ENCODE data around the gene IDH3B.

IDH3B gene

DNA sequence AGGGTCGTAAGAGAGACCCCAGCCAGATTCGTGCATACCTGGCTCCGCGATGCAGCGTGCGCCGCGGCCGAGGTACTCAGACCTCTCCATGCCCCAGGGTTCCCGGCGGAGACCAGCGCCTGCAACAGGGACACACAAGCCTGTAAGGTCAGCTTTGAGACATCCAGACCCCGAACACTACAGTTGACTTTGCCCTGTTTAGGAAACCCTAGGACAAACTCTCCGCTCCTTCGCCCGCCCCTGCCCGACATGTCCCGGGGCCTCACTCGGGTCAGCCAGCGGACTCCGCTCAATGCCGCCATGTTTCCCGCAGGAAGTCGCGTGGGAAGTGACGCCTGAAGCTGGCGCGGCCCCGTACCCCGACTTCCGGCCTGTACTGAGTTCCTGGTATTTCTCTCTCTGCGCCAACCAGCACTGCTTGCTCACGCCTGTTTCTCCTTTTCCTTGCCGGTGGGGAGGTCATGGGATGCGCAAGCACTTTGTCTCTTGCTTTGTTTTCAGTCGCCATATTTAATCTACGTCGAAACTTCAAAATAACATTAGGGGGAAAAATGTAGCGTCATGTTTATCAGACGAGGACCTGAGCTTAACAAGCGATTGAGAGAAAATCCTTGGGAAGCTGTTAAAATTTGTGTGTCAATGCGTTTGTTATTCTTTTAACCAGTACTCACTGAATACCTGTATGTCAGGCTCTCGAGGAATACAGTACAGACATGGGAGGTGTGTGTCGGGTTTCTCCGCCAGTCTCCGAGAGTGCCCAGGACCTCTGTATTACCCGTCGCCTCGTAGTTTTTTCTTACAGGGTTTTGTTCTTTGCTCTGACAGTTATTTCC is at the start of gene IDH3B:
IDH3B (minus strand) TSS at position 330 of the 833 bp plus-strand sequence; CDS start at position 302, 28 bp downstream.
- DNase-seq (ENCODE audit: low read depth, low spot score) = peak; percentile 88
- Histone ChIP-seq H3K9ac (ENCODE audit: insufficient read length, low read depth) (peak within 1 kb of the TSS; percentile 88), H3K9me3 (ENCODE audit: insufficient read depth, low read length) (no peaks in the 10 kb centered on the region), H3K27me3 (ENCODE audit: insufficient read depth, insufficient read length) (no peaks in the 10 kb centered on the region), H3K4me3 (ENCODE audit: insufficient read length, low read depth) (peak within 1 kb of the TSS; percentile 85), H3K4me1 (ENCODE audit: insufficient read depth, insufficient read length) (peaks cover 4% of the 10 kb centered on the region), H3K36me3 (ENCODE audit: insufficient read depth, insufficient read length, low read length) (peaks cover 40% of the 10 kb centered on the region)
- no peak for TF ChIP-seq SUZ12 (IDR thresholded peaks at IDR 0.05; ENCODE audit: extremely low read depth, insufficient read depth, insufficient read length)
- peak; percentile 89 for TF ChIP-seq YY1 (IDR thresholded peaks at IDR 0.05; ENCODE audit: insufficient read depth, insufficient read length)

DNA sequence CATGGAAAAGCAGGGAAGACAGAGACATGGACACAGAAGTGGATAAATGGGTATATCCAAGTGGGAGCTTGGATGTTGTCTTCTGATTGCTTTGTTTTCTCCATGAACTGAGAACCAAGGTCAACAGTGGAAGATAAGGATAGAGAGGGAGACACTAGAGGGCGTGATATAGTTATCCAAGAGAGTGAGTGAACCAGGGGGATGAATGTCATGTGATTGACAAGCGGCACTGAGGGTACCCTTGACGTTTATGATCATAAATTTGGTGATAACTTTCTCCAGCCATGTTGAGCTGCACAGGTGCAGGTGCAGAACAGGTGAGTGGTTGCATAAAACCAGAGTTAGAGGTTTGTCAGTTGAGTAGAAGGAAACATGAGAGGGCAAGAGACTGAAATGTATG is 49.3 kb upstream of the IDH3B start:
- no peak overlapping the region for H3K9ac ChIP-seq (ENCODE audit: insufficient read length, low read depth)
- H3K9me3 ChIP-seq (ENCODE audit: insufficient read depth, low read length) = no peaks in the 10 kb centered on the region
- TF ChIP-seq YY1 (IDR thresholded peaks at IDR 0.05; ENCODE audit: insufficient read depth, insufficient read length) (no peak), ZNF274 (IDR thresholded peaks at IDR 0.05; ENCODE audit: low read depth, low read length) (no peak), SUZ12 (IDR thresholded peaks at IDR 0.05; ENCODE audit: extremely low read depth, insufficient read depth, insufficient read length) (no peak)
- no peak for DNase-seq (ENCODE audit: low read depth, low spot score)
- no peaks in the 10 kb centered on the region for H3K27me3 ChIP-seq (ENCODE audit: insufficient read depth, insufficient read length)
- H3K36me3 ChIP-seq (ENCODE audit: insufficient read depth, insufficient read length, low read length) = no peaks in the 10 kb centered on the region
- peaks cover 5% of the 10 kb centered on the region for H3K4me1 ChIP-seq (ENCODE audit: insufficient read depth, insufficient read length)
- H3K4me3 ChIP-seq (ENCODE audit: insufficient read length, low read depth) = no peak overlapping the region

DNA sequence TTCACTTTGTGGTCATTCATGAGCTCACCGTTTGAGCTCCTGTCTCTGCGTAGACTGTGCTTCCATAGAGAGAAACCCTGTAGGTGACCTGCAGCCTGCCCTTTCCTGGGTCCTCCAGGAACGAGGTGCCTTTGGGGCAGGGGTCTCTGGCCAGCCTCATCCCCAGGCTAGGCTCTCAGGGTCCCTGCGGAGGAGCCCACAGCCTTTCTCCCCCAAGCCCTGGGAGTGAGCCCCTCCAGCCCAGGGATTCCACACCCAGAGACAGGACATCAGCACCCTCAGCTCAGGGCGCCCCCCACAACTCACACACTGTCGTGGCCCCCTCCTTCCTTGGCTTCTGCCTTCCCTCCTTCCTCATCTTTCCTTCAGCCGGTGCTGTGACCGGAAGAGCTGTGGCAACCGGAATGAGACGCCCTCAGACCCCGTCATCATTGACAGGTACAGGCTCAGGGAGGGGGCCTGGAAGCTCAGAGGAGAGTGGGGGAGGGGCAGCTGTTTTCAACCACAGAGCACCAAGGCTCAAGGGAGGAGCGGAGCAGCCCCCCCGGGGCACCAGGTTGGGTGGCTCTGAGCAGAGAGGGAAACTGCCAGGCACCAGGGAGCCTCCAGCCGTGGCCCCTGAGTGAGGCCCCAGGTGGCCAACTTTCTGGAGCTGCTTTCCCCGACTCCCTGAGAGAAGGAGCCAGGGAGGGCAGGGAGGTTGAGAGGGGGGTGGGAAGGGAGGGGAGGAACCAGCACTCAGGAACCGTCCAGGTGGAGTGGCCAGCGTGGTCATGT is 45.4 kb upstream of the IDH3B start:
- H3K4me3 ChIP-seq (ENCODE audit: insufficient read length, low read depth) = no peak overlapping the region
- no peak for TF ChIP-seq YY1 (IDR thresholded peaks at IDR 0.05; ENCODE audit: insufficient read depth, insufficient read length)
- TF ChIP-seq ZNF274 (IDR thresholded peaks at IDR 0.05; ENCODE audit: low read depth, low read length) = no peak
- no peak for TF ChIP-seq SUZ12 (IDR thresholded peaks at IDR 0.05; ENCODE audit: extremely low read depth, insufficient read depth, insufficient read length)
- H3K9ac ChIP-seq (ENCODE audit: insufficient read length, low read depth) = no peak overlapping the region
- H3K27me3 ChIP-seq (ENCODE audit: insufficient read depth, insufficient read length) = no peaks in the 10 kb centered on the region
- no peaks in the 10 kb centered on the region for H3K36me3 ChIP-seq (ENCODE audit: insufficient read depth, insufficient read length, low read length)
- no peak for DNase-seq (ENCODE audit: low read depth, low spot score)
- H3K4me1 ChIP-seq (ENCODE audit: insufficient read depth, insufficient read length) = peaks cover 17% of the 10 kb centered on the region
- H3K9me3 ChIP-seq (ENCODE audit: insufficient read depth, low read length) = no peaks in the 10 kb centered on the region

DNA sequence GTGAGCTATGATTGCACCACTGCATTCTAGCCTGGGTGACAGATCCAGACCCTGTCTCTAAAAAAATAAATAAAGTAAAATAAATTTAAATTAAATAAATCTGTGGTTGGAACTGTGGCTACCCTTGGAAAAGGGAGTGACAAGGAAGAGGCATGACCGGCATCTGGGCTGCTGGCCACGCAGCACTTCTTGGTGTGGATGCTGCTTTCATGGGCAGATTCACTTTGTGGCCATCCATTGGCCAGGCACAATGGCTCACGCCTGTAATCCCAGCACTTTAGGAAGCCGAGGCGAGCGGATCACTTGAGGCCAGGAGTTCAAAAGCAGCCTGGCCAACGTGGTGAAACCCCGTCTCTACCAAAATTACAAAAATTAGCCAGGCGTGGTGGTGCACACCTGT is 44.6 kb upstream of the IDH3B start:
- no peak for DNase-seq (ENCODE audit: low read depth, low spot score)
- H3K36me3 ChIP-seq (ENCODE audit: insufficient read depth, insufficient read length, low read length) = no peaks in the 10 kb centered on the region
- H3K4me1 ChIP-seq (ENCODE audit: insufficient read depth, insufficient read length) = peaks cover 17% of the 10 kb centered on the region
- H3K9me3 ChIP-seq (ENCODE audit: insufficient read depth, low read length) = no peaks in the 10 kb centered on the region
- no peak overlapping the region for H3K9ac ChIP-seq (ENCODE audit: insufficient read length, low read depth)
- no peak overlapping the region for H3K4me3 ChIP-seq (ENCODE audit: insufficient read length, low read depth)
- TF ChIP-seq YY1 (IDR thresholded peaks at IDR 0.05; ENCODE audit: insufficient read depth, insufficient read length) = no peak
- no peak for TF ChIP-seq SUZ12 (IDR thresholded peaks at IDR 0.05; ENCODE audit: extremely low read depth, insufficient read depth, insufficient read length)
- no peak for TF ChIP-seq ZNF274 (IDR thresholded peaks at IDR 0.05; ENCODE audit: low read depth, low read length)
- no peaks in the 10 kb centered on the region for H3K27me3 ChIP-seq (ENCODE audit: insufficient read depth, insufficient read length)

DNA sequence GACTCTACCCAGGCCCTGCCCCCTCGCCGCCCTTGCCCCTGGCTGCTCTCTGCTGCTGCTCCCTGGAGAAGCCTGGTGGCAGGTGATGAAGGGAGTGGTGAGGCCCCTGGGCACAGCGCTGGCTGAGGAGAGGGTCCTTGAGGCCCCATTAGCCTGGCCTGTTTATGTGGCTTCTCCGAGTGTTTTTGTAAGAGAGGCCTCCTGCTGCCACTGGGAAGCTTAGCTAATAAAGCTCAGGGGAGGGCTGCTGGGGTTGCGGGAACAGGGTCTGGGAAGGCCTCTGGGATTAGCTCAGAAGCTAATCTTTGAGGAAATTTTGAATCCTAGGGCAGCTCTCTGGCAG is 44.0 kb upstream of the IDH3B start:
- Histone ChIP-seq H3K9me3 (ENCODE audit: insufficient read depth, low read length) (no peaks in the 10 kb centered on the region), H3K9ac (ENCODE audit: insufficient read length, low read depth) (no peak overlapping the region), H3K4me1 (ENCODE audit: insufficient read depth, insufficient read length) (peaks cover 17% of the 10 kb centered on the region), H3K27me3 (ENCODE audit: insufficient read depth, insufficient read length) (no peaks in the 10 kb centered on the region), H3K36me3 (ENCODE audit: insufficient read depth, insufficient read length, low read length) (no peaks in the 10 kb centered on the region), H3K4me3 (ENCODE audit: insufficient read length, low read depth) (no peak overlapping the region)
- TF ChIP-seq SUZ12 (IDR thresholded peaks at IDR 0.05; ENCODE audit: extremely low read depth, insufficient read depth, insufficient read length) (no peak), ZNF274 (IDR thresholded peaks at IDR 0.05; ENCODE audit: low read depth, low read length) (no peak), YY1 (IDR thresholded peaks at IDR 0.05; ENCODE audit: insufficient read depth, insufficient read length) (no peak)
- no peak for DNase-seq (ENCODE audit: low read depth, low spot score)

DNA sequence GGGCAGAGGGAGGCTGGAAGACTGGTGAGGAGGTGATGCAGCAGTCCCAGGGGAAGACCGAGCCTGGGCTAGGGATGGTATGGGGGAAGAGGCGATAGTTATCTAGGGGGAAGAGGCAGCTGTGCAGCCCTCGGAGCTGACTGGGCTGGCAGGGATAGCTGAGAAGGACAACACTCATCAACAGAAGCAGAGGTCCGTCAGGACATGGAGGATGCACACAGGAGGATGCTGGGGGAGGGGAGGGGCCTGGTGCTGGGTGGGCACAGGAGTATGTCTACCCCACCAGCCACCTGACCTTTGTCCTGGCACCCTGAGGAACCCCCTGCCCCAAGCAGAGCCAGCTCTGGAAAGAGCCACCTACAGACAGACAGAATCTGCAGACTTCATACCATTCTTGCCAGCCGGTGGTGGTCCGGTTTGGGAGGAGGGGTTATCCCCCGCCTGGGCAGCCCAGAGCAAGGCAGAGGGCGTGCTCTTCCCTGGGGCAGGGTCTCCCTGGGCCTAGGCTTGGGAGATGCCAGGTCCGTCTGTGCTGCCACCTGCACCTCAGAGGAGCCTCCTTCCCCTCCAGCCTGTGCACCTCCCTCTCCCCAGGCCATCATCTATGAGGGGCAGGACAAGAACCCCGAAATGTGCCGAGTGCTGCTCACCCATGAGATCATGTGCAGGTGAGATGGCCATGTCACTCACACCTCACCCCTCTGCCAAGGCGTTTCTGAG is 43.5 kb upstream of the IDH3B start:
- Histone ChIP-seq H3K36me3 (ENCODE audit: insufficient read depth, insufficient read length, low read length) (no peaks in the 10 kb centered on the region), H3K4me1 (ENCODE audit: insufficient read depth, insufficient read length) (peaks cover 17% of the 10 kb centered on the region), H3K27me3 (ENCODE audit: insufficient read depth, insufficient read length) (peaks cover 3% of the 10 kb centered on the region), H3K9ac (ENCODE audit: insufficient read length, low read depth) (peak overlapping the region; percentile 42), H3K4me3 (ENCODE audit: insufficient read length, low read depth) (no peak overlapping the region), H3K9me3 (ENCODE audit: insufficient read depth, low read length) (no peaks in the 10 kb centered on the region)
- TF ChIP-seq ZNF274 (IDR thresholded peaks at IDR 0.05; ENCODE audit: low read depth, low read length) = no peak
- no peak for TF ChIP-seq SUZ12 (IDR thresholded peaks at IDR 0.05; ENCODE audit: extremely low read depth, insufficient read depth, insufficient read length)
- TF ChIP-seq YY1 (IDR thresholded peaks at IDR 0.05; ENCODE audit: insufficient read depth, insufficient read length) = no peak
- no peak for DNase-seq (ENCODE audit: low read depth, low spot score)
